ENCODE results near the gene TCAF1. TPM values are rescaled to one million over a fixed set of nuclear protein-coding genes. Genes with fewer than 3 reads are reported as not detected.

TCAF1 gene
- total and polyA plus RNA-seq, 5 experiments from 2014 or later, result 8.9 to 19.2 (median 15.2) TPM

DNA sequence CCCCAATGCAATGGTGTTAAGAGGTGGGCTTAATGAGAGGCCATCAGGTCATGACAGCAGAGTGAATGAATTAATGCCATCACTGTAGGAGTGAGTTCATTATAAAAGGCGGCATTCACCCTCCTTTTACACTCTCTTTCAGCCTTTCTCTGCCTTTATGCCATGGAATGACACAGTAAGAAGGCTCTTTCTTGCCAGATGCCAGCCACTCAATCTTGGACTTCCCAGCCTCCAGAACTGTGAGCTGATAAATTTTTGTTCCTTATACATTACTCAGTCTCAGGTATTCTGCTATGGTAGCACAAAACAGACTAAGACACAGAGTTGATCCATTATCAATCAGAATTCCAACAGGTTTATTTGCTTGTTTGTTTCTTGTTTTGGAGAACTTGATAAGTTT, 3.2 kb downstream of the TCAF1 start:
- H3K27me3 Mint-ChIP-seq, result no peaks in the 10 kb centered on the region
- H3K36me3 Mint-ChIP-seq, result peaks cover 0 to 5% (median 0%) of the 10 kb centered on the region in 3 donors
- no peak overlapping the region for H3K27ac Mint-ChIP-seq
- DNase-seq (no peak), ATAC-seq (no peak)
- H3K4me3 Mint-ChIP-seq, result no peak overlapping the region
- H3K4me1 Mint-ChIP-seq, result peaks cover 15 to 45% (median 34%) of the 10 kb centered on the region in 4 donors
- peaks cover 0 to 4% (median 0%) of the 10 kb centered on the region in 9 donors for H3K9me3 Mint-ChIP-seq
- POLR2A ChIA-PET, result no interaction called here

GRCh38 chr7:143896667-143897066, 5.3 kb downstream of the TCAF1 start:
- DNase-seq (no peak), ATAC-seq (no peak)
- POLR2A ChIA-PET, result no interaction called here
- Mint-ChIP-seq H3K27ac (no peak overlapping the region), H3K9me3 (peaks cover 0 to 19% (median 4%) of the 10 kb centered on the region in 9 donors), H3K4me1 (peaks cover 11 to 31% (median 28%) of the 10 kb centered on the region in 4 donors), H3K4me3 (no peak overlapping the region), H3K36me3 (peaks cover 4 to 14% (median 11%) of the 10 kb centered on the region in 3 donors), H3K27me3 (no peaks in the 10 kb centered on the region)

DNA sequence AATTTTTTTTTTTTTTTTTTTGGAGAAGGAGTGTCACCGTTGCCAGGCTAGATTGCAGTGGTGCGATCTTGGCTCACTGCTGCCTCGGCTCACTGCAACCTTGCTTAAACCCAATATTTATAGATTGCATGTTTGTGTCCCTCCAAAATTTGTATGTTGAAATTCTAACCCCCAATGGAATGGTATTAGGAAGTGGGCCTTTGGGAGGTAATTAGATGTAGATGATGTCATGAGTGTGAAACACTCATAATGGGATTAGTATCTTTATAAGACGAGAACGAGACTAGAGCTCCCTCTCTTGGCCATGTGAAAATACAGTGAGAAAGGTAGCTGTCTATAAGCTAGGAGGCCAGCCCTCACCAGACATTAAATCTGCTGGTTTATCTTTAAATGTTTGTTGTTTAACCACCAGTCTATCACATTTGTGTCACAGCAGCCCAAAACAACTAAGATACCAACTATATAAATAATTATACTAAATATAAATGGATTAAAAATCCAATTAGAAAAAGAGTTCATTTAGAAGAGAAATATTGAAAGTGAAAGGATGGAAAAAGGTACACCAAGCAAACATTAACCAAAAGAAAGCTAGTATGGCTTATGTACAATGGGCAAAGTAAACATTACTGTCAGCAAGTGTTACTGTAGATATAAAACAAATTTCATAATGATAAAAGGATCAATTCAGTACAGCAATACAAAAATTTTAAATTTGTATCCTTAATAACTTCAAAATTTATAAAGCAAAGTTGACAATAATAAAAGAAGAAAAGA, 9.3 kb downstream of the TCAF1 start:
- Mint-ChIP-seq H3K27ac (no peak overlapping the region), H3K27me3 (peaks cover 4 to 20% (median 7%) of the 10 kb centered on the region in 5 donors), H3K4me1 (peaks cover 0 to 6% (median 2%) of the 10 kb centered on the region in 4 donors), H3K36me3 (peaks cover 35 to 46% (median 39%) of the 10 kb centered on the region in 3 donors), H3K4me3 (no peak overlapping the region), H3K9me3 (peaks cover 9 to 38% (median 19%) of the 10 kb centered on the region in 9 donors)
- POLR2A ChIA-PET, result no interaction called here
- no peak for DNase-seq
- no peak for ATAC-seq

DNA sequence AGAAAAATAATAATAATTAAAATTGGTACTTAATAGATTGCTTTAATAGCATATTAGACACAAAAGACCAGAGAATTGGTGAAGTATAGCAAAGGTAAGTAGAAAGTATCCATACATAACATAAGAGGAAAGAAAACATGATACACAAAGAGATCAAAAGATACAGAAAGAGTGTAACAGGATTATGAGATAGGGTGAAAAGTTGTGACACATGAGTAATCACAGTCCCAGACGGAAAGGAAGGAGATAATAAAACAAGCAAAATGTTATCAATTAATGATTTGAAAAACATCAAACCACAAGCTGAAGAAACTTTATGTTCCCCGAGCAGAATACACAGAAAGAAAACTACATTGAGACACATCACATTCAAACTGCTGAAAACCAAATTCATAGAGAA, 10.5 kb downstream of the TCAF1 start:
- Mint-ChIP-seq H3K4me3 (no peak overlapping the region), H3K4me1 (peaks cover 4 to 7% (median 5%) of the 10 kb centered on the region in 4 donors), H3K36me3 (peaks cover 39 to 50% (median 39%) of the 10 kb centered on the region in 3 donors), H3K27ac (no peak overlapping the region), H3K27me3 (peaks cover 9 to 33% (median 14%) of the 10 kb centered on the region in 5 donors), H3K9me3 (peaks cover 9 to 38% (median 19%) of the 10 kb centered on the region in 9 donors)
- no peak for ATAC-seq
- DNase-seq, result no peak
- POLR2A ChIA-PET, result no interaction called here

GRCh38 chr7:143890558-143890957, 11.4 kb downstream of the TCAF1 start:
- H3K4me1 Mint-ChIP-seq, result peaks cover 6 to 8% (median 7%) of the 10 kb centered on the region in 4 donors
- H3K36me3 Mint-ChIP-seq, result peaks cover 39 to 50% (median 39%) of the 10 kb centered on the region in 3 donors
- no peak overlapping the region for H3K4me3 Mint-ChIP-seq
- POLR2A ChIA-PET, result no interaction called here
- H3K27ac Mint-ChIP-seq, result no peak overlapping the region
- peaks cover 9 to 38% (median 19%) of the 10 kb centered on the region in 9 donors for H3K9me3 Mint-ChIP-seq
- ATAC-seq (no peak), DNase-seq (no peak)
- peaks cover 9 to 41% (median 20%) of the 10 kb centered on the region in 5 donors for H3K27me3 Mint-ChIP-seq

- Mint-ChIP-seq H3K27ac (no peak overlapping the region), H3K9me3 (peaks cover 9 to 34% (median 19%) of the 10 kb centered on the region in 9 donors), H3K27me3 (peaks cover 13 to 55% (median 28%) of the 10 kb centered on the region in 5 donors), H3K4me3 (no peak overlapping the region), H3K4me1 (peaks cover 8 to 17% (median 11%) of the 10 kb centered on the region in 4 donors), H3K36me3 (peaks cover 39 to 46% (median 40%) of the 10 kb centered on the region in 3 donors)
- no peak for ATAC-seq
- no peak for DNase-seq
- POLR2A ChIA-PET, result no interaction called here
Observed at GRCh38 chr7:143889068-143889467, 12.9 kb downstream of the TCAF1 start.

GRCh38 chr7:143886826-143887477, 15.0 kb downstream of the TCAF1 start:
- Mint-ChIP-seq H3K4me3 (peak overlapping the region in 1 of 10 donors; percentile 26), H3K36me3 (peaks cover 36 to 42% (median 39%) of the 10 kb centered on the region in 3 donors), H3K27me3 (peaks cover 20 to 64% (median 40%) of the 10 kb centered on the region in 5 donors), H3K27ac (no peak overlapping the region), H3K4me1 (peaks cover 16 to 36% (median 22%) of the 10 kb centered on the region in 4 donors), H3K9me3 (peaks cover 9 to 24% (median 17%) of the 10 kb centered on the region in 9 donors)
- ATAC-seq (no peak), DNase-seq (no peak)
- POLR2A ChIA-PET, result interaction anchor here (1.1 kb wide), 1 partner anchor 15 kb away, joined by 3 read pairs; the partner anchor contains the start of gene TCAF1

- no peak for DNase-seq
- no peak for ATAC-seq
- peaks cover 28 to 37% (median 30%) of the 10 kb centered on the region in 3 donors for H3K36me3 Mint-ChIP-seq
- no peak overlapping the region for H3K4me3 Mint-ChIP-seq
- POLR2A ChIA-PET, result no interaction called here
- no peak overlapping the region for H3K27ac Mint-ChIP-seq
- peaks cover 18 to 40% (median 25%) of the 10 kb centered on the region in 4 donors for H3K4me1 Mint-ChIP-seq
- peaks cover 4 to 16% (median 11%) of the 10 kb centered on the region in 9 donors for H3K9me3 Mint-ChIP-seq
- H3K27me3 Mint-ChIP-seq, result peaks cover 20 to 64% (median 42%) of the 10 kb centered on the region in 5 donors
Observed at GRCh38 chr7:143885951-143886350, 16.0 kb downstream of the TCAF1 start.

- ATAC-seq (peak; percentile 45 to 47), DNase-seq (no peak)
- Mint-ChIP-seq H3K27ac (no peak overlapping the region), H3K4me3 (peak overlapping the region in 6 of 10 donors; percentile 18 to 71 (median 54)), H3K27me3 (peaks cover 20 to 64% (median 42%) of the 10 kb centered on the region in 5 donors), H3K4me1 (peaks cover 18 to 40% (median 25%) of the 10 kb centered on the region in 4 donors), H3K36me3 (peaks cover 22 to 30% (median 24%) of the 10 kb centered on the region in 3 donors), H3K9me3 (peaks cover 4 to 14% (median 10%) of the 10 kb centered on the region in 9 donors)
- POLR2A ChIA-PET, result interaction anchor here (0.7 kb wide), 1 partner anchor 366 kb away, joined by 3 read pairs; no protein-coding TSS in a partner anchor
Observed at GRCh38 chr7:143884969-143885559, 16.9 kb downstream of the TCAF1 start.

DNA sequence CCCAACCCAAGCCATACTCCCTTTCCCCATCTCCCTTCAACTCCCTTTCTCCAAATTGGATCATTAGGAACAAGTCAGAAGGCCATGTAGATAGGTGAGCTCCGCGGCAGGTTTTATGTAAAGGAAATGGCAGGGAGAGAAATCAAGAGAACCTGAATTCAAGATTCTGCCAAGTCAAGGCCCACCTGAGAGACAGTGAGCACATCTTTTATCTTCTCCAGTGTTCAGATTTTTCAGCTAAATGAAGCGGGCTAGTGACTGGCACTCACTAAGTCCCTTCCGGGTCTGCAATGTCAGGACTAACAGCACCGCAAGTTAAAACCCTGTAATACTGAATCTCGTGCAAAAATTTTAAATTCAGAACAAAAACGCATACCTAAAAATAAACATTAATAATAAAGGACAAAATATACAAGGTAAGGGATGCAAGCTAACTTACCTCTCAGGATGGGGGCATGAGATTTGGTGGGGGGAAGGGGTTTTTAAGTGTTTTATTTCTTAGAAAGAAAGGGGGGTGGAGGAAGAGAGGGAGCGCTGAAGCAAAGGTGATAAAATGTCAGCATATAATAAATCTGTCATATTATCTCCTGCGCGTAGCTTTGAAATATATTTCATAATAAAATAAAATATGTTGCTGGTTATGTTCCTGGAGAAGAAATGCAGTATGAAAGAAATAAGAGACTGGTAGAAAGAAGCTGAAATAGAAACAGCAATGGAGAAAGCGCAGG, 17.6 kb downstream of the TCAF1 start:
- Mint-ChIP-seq H3K27me3 (peaks cover 20 to 60% (median 42%) of the 10 kb centered on the region in 5 donors), H3K9me3 (peaks cover 4 to 10% (median 9%) of the 10 kb centered on the region in 9 donors), H3K4me3 (peak overlapping the region in 5 of 10 donors; percentile 18 to 71 (median 56)), H3K27ac (no peak overlapping the region), H3K36me3 (peaks cover 18 to 25% (median 20%) of the 10 kb centered on the region in 3 donors), H3K4me1 (peaks cover 18 to 40% (median 25%) of the 10 kb centered on the region in 4 donors)
- ATAC-seq (no peak), DNase-seq (no peak)
- POLR2A ChIA-PET, result interaction anchor here (0.7 kb wide), 1 partner anchor 365 kb away, joined by 3 read pairs; no protein-coding TSS in a partner anchor

GRCh38 chr7:143882604-143883078, 19.3 kb downstream of the TCAF1 start:
- peaks cover 4 to 10% (median 5%) of the 10 kb centered on the region in 3 donors for H3K36me3 Mint-ChIP-seq
- DNase-seq (no peak), ATAC-seq (peak; percentile 20 to 39)
- POLR2A ChIA-PET, result no interaction called here
- peaks cover 0 to 2% (median 0%) of the 10 kb centered on the region in 9 donors for H3K9me3 Mint-ChIP-seq
- H3K27me3 Mint-ChIP-seq, result peaks cover 13 to 43% (median 35%) of the 10 kb centered on the region in 5 donors
- peak overlapping the region in 1 of 10 donors; percentile 9 for H3K27ac Mint-ChIP-seq
- H3K4me1 Mint-ChIP-seq, result peaks cover 21 to 40% (median 26%) of the 10 kb centered on the region in 4 donors
- H3K4me3 Mint-ChIP-seq, result peak overlapping the region; percentile 8 to 73 (median 45)

Data from naive thymus-derived CD8-positive, alpha-beta T cell (primary cell).